NT2/D1 (cell line): ENCODE data around the gene NGB.

Experiments
- DNase-seq: peaks from one replicate; pipeline ENCODE4 v3.0.0-alpha.2; 2011; ENCODE audit warnings: low read depth, low spot score
- H3K27me3 ChIP-seq: 2 replicates; pipeline ENCODE4 v1.6.0; 2011; ENCODE audit warnings: mild to moderate bottlenecking; ENCODE audit not compliant: insufficient read length, insufficient read depth
- H3K36me3 ChIP-seq: 2 replicates; pipeline ENCODE4 v1.6.1; 2011; ENCODE audit warnings: mild to moderate bottlenecking, low read length, mixed read lengths; ENCODE audit not compliant: insufficient read depth, insufficient read length
- H3K4me1 ChIP-seq: 2 replicates; pipeline ENCODE4 v1.5.1; 2011; ENCODE audit not compliant: insufficient read depth, insufficient read length
- H3K4me3 ChIP-seq: 2 replicates; pipeline ENCODE4 v1.5.1; 2011; ENCODE audit warnings: low read depth; ENCODE audit not compliant: insufficient read length
- H3K9ac ChIP-seq: 2 replicates; pipeline ENCODE4 v1.6.0; 2011; ENCODE audit warnings: low read depth; ENCODE audit not compliant: insufficient read length
- H3K9me3 ChIP-seq: 2 replicates; pipeline ENCODE4 v1.5.1; 2011; ENCODE audit warnings: mild to moderate bottlenecking, low read length; ENCODE audit not compliant: insufficient read depth
- SUZ12 ChIP-seq: IDR thresholded peaks from 2 replicates; pipeline ENCODE4 v1.6.1; 2011; ENCODE audit not compliant: insufficient read length, insufficient read depth; ENCODE audit errors: extremely low read depth
- YY1 ChIP-seq: IDR thresholded peaks from 2 replicates; pipeline ENCODE4 v1.6.1; 2011; ENCODE audit not compliant: insufficient read length, insufficient read depth
- ZNF274 ChIP-seq: IDR thresholded peaks from 2 replicates; pipeline ENCODE4 v1.6.1; 2011; ENCODE audit warnings: mild to moderate bottlenecking, low read depth, low read length

NGB gene

GRCh38 chr14:77278461-77279230 is 7.6 kb upstream of the NGB start:
- H3K4me3 ChIP-seq = no peak overlapping the region
- DNase-seq = no peak

GRCh38 chr14:77276959-77277358 is 6.0 kb upstream of the NGB start:
- Histone ChIP-seq H3K9me3 (no peaks in the 10 kb centered on the region), H3K27me3 (peaks cover 14% of the 10 kb centered on the region), H3K4me1 (no peaks in the 10 kb centered on the region), H3K4me3 (no peak overlapping the region), H3K36me3 (peaks cover 43% of the 10 kb centered on the region), H3K9ac (no peak overlapping the region)
- no peak for TF ChIP-seq SUZ12
- TF ChIP-seq YY1 = no peak
- no peak for TF ChIP-seq ZNF274
- no peak for DNase-seq

More at GRCh38 chr14:77278461-77279230, 7.6 kb upstream of the NGB start:
- peaks cover 54% of the 10 kb centered on the region for H3K36me3 ChIP-seq
- no peaks in the 10 kb centered on the region for H3K9me3 ChIP-seq
- TF ChIP-seq SUZ12 (no peak), YY1 (no peak), ZNF274 (no peak)
- H3K4me1 ChIP-seq = no peaks in the 10 kb centered on the region
- H3K9ac ChIP-seq = no peak overlapping the region
- H3K27me3 ChIP-seq = no peaks in the 10 kb centered on the region

- TF ChIP-seq YY1 (no peak), SUZ12 (no peak), ZNF274 (no peak)
- H3K27me3 ChIP-seq = peaks cover 19% of the 10 kb centered on the region
- H3K9me3 ChIP-seq = no peaks in the 10 kb centered on the region
- DNase-seq = no peak
- no peak overlapping the region for H3K4me3 ChIP-seq
- H3K4me1 ChIP-seq = no peaks in the 10 kb centered on the region
- H3K36me3 ChIP-seq = peaks cover 43% of the 10 kb centered on the region
- H3K9ac ChIP-seq = no peak overlapping the region
Measured at GRCh38 chr14:77276295-77276935, 5.4 kb upstream of the NGB start.

GRCh38 chr14:77275601-77276017 is 4.6 kb upstream of the NGB start:
- no peaks in the 10 kb centered on the region for H3K9me3 ChIP-seq
- no peak overlapping the region for H3K9ac ChIP-seq
- DNase-seq = no peak
- H3K4me1 ChIP-seq = no peaks in the 10 kb centered on the region
- no peak overlapping the region for H3K4me3 ChIP-seq
- H3K27me3 ChIP-seq = peaks cover 27% of the 10 kb centered on the region
- peaks cover 43% of the 10 kb centered on the region for H3K36me3 ChIP-seq
- TF ChIP-seq ZNF274 = no peak
- TF ChIP-seq SUZ12 = no peak
- TF ChIP-seq YY1 = no peak

GRCh38 chr14:77275041-77275580 is 4.1 kb upstream of the NGB start:
- no peak overlapping the region for H3K9ac ChIP-seq
- DNase-seq = no peak
- peaks cover 39% of the 10 kb centered on the region for H3K36me3 ChIP-seq
- peaks cover 32% of the 10 kb centered on the region for H3K27me3 ChIP-seq
- no peaks in the 10 kb centered on the region for H3K9me3 ChIP-seq
- TF ChIP-seq ZNF274 = no peak
- no peak for TF ChIP-seq YY1
- no peak for TF ChIP-seq SUZ12
- no peaks in the 10 kb centered on the region for H3K4me1 ChIP-seq
- no peak overlapping the region for H3K4me3 ChIP-seq

GRCh38 chr14:77273796-77274195 is 2.8 kb upstream of the NGB start:
- H3K9me3 ChIP-seq = no peaks in the 10 kb centered on the region
- TF ChIP-seq YY1 (no peak), SUZ12 (no peak), ZNF274 (no peak)
- peaks cover 44% of the 10 kb centered on the region for H3K27me3 ChIP-seq
- no peak overlapping the region for H3K4me3 ChIP-seq
- no peak overlapping the region for H3K9ac ChIP-seq
- H3K36me3 ChIP-seq = peaks cover 26% of the 10 kb centered on the region
- no peak for DNase-seq
- peaks cover 3% of the 10 kb centered on the region for H3K4me1 ChIP-seq

- peaks cover 13% of the 10 kb centered on the region for H3K9me3 ChIP-seq
- no peak for TF ChIP-seq YY1
- no peak for TF ChIP-seq ZNF274
- no peak for TF ChIP-seq SUZ12
- peaks cover 15% of the 10 kb centered on the region for H3K36me3 ChIP-seq
- H3K4me1 ChIP-seq = peaks cover 3% of the 10 kb centered on the region
- H3K9ac ChIP-seq = no peak overlapping the region
- no peak overlapping the region for H3K4me3 ChIP-seq
- DNase-seq = no peak
- peaks cover 58% of the 10 kb centered on the region for H3K27me3 ChIP-seq
Measured at GRCh38 chr14:77272261-77272660, 1.3 kb upstream of the NGB start.
